ENCODE data around the gene FAM43B.

DNA sequence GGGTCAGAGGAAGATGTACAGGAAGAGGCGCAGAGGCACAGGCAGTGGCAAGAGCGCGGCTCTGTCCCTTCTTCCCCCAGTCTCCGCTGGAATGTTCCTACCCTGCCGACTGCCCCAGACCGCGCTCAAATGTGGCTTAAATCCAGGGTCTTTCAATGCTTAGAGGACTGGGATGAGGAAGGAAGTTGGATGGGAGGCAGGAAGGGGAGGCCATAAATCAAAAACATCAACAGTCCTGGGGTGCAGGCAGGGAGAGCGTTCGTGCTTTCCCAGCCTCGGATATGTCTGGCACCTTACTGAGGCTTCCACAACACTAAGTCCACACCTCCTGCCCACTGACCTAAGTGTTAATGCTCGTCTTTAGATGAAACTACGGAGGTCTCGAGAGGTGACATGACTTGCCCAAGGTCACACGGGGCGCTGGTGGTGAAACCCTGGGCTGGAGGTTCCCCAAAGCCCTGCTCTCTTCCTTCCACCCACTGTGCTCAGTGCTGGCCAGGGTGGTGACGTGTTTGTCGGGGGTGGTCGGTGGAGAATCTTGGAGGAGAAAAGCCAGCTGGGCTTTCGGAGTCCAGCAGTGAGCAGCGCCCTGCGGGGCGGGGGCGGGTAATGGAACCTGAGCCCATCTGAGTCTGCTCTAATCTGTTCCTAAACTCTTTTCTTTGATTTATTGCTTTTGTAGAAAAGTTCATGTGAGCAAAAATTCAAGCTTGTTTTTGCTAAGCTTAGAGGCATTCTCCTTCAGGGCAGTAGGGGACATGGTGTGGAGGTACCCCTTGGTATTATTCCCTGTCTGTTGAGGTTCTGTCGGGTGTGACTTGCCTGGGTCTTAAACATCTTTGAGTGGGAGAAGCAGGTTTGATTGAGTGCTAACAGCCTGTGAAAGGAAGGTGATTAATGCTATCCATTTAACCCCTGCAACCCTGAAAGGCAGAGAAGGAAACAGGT is 37.2 kb downstream of the FAM43B start:
- TF ChIP-seq, protein P1, sequence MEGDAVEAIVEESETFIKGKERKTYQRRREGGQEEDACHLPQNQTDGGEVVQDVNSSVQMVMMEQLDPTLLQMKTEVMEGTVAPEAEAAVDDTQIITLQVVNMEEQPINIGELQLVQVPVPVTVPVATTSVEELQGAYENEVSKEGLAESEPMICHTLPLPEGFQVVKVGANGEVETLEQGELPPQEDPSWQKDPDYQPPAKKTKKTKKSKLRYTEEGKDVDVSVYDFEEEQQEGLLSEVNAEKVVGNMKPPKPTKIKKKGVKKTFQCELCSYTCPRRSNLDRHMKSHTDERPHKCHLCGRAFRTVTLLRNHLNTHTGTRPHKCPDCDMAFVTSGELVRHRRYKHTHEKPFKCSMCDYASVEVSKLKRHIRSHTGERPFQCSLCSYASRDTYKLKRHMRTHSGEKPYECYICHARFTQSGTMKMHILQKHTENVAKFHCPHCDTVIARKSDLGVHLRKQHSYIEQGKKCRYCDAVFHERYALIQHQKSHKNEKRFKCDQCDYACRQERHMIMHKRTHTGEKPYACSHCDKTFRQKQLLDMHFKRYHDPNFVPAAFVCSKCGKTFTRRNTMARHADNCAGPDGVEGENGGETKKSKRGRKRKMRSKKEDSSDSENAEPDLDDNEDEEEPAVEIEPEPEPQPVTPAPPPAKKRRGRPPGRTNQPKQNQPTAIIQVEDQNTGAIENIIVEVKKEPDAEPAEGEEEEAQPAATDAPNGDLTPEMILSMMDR (IDR thresholded peaks at IDR 0.05) = no peak
- no peak for TF ChIP-seq POLR2A (IDR thresholded peaks at IDR 0.05)
